22Rv1 (cell line): ENCODE results near the gene THBS3.

Experiments
- H3K27ac ChIP-seq: fragments of 450-650 bp; 2 replicates; pipeline ENCODE4 v1.5.1; 2017
- CTCF ChIP-seq: fragments of 450-650 bp; IDR thresholded peaks from 2 replicates; pipeline ENCODE4 v1.5.1; 2017; ENCODE audit warnings: mild to moderate bottlenecking
- ZFX ChIP-seq: fragments of 450-650 bp; IDR thresholded peaks from 2 replicates; pipeline ENCODE4 v1.6.1; 2017; ENCODE audit warnings: antibody characterized with exemption, borderline replicate concordance

Gene THBS3

GRCh38 chr1:155175281-155175926 lies 32.3 kb downstream of the THBS3 start:
- peak overlapping the region; percentile 83 for H3K27ac ChIP-seq
- TF ChIP-seq ZFX = no peak

DNA sequence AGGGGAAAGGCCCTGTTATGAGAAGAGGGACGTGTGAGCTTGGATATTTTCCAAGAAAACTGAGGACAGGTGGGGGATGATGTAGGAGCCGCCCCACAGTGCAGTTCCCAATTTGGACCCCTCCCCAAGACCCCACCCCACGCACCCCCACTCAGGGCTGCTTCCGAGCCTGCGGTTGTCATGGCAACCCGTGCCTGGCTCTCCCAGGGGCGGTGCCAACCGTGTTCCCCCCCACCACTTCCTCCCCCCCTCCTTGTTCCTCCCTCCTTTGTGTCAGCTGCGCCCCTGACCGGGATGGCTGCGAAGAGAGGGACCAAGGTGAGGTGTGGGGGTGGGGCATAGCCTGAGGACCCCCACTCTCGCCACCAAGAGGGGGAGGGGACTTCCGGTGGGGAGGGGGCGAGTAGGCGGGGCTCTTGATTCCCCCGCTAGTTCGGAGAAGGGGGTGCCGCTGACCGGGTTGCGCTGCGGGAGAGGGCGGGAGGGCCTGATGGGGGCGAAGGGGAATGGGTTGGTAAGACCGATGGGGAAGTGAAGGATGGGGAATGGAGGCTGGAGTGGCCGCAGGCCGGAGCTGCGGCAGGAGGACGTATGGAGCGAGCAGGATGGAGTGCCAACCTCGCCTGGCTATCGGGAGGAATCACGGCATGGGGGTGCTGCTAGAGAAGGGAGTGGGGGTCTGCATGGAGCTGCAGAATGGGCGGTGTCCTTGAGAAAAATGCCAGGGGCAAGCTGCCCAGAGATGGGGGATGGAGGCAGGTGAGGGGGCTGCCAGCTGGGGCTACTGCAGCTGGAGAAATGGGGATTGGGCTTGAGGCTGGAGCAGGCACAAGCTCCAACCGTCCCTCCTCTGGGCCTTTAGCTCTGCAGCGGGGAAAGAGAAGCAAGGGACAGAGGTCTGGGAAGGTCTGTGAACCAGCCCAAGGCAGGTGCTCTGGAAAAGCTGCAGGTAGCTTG lies 33.1 kb downstream of the THBS3 start:
- no peak for TF ChIP-seq CTCF
- no peak for TF ChIP-seq ZFX
- peak overlapping the region; percentile 87 for H3K27ac ChIP-seq

GRCh38 chr1:155173478-155174323 lies 34.0 kb downstream of the THBS3 start, which contains the start of gene TRIM46:
Gene TRIM46, plus strand, starts transcription at chr1:155173849. Its CDS starts 118 bp downstream, at chr1:155173967.
- peak within 1 kb of the TSS; percentile 87 for H3K27ac ChIP-seq
- no peak for TF ChIP-seq ZFX
- peak; percentile 78 for TF ChIP-seq CTCF

- TF ChIP-seq ZFX (no peak), CTCF (peak; percentile 100)
- H3K27ac ChIP-seq = peak within 1 kb of the TSS; percentile 87
These were observed 34.8 kb downstream of the THBS3 start, which contains the start of gene KRTCAP2 for GRCh38 chr1:155172732-155173477. Gene KRTCAP2, minus strand, starts transcription at chr1:155173304. Its CDS starts 80 bp downstream, at chr1:155173224.

GRCh38 chr1:155171836-155172731 lies 35.6 kb downstream of the THBS3 start:
- H3K27ac ChIP-seq = peak overlapping the region; percentile 87
- no peak for TF ChIP-seq CTCF
- no peak for TF ChIP-seq ZFX

DNA sequence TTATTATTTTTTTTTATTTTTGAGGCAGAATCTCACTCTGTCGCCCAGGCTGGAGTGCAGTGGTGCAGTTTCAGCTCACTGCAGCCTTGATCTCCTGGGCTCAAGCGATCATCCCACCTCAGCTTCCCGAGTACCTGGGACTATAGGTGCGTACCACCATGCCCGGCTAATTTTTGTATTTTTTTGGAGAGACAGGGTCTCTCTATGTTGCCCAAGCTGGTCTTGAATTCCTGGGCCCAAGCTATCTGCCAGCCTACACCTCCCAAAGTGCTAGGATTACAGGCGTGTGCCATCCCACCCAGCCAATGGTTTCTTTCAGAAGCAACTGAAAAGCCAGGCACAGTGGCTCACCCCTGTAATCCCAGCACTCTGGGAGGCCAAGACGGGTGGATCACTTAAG lies 36.9 kb downstream of the THBS3 start:
- no peak overlapping the region for H3K27ac ChIP-seq
- TF ChIP-seq ZFX (no peak), CTCF (no peak)
